ENCODE results near the gene PARD6G.
"Not testable (repeated sequence)": the region's sequence is repeated elsewhere in the genome, so short reads cannot be mapped to it uniquely, and the experiment has no call there.

Gene PARD6G

GRCh38 chr18:80170395-80171053, 76.8 kb downstream of the PARD6G start:
- no peak for DNase-seq

- no peak for DNase-seq
These were observed 77.7 kb downstream of the PARD6G start for GRCh38 chr18:80169607-80170006.

GRCh38 chr18:80168982-80169381, 78.3 kb downstream of the PARD6G start:
- no peak for DNase-seq

GRCh38 chr18:80168346-80168745, 79.0 kb downstream of the PARD6G start:
- no peak for DNase-seq

GRCh38 chr18:80167931-80168330, 79.4 kb downstream of the PARD6G start:
- no peak for DNase-seq

- DNase-seq, result no peak
These were observed 80.0 kb downstream of the PARD6G start for GRCh38 chr18:80167331-80167730.

GRCh38 chr18:80166725-80167124, 80.6 kb downstream of the PARD6G start:
- no peak for DNase-seq

- DNase-seq, result no peak
These were observed 81.1 kb downstream of the PARD6G start for GRCh38 chr18:80166240-80166639.

- DNase-seq, result not testable (repeated sequence)
These were observed 82.5 kb downstream of the PARD6G start for GRCh38 chr18:80164727-80165355.

GRCh38 chr18:80163183-80163582, 84.1 kb downstream of the PARD6G start:
- DNase-seq, result no peak

- DNase-seq, result no peak
These were observed 85.4 kb downstream of the PARD6G start for GRCh38 chr18:80161781-80162417.

- peak; percentile 49 for DNase-seq
These were observed 87.3 kb downstream of the PARD6G start for GRCh38 chr18:80159713-80160636.

- no peak for DNase-seq
These were observed 88.9 kb downstream of the PARD6G start for GRCh38 chr18:80158365-80158764.

- DNase-seq, result peak; percentile 74
These were observed 89.5 kb downstream of the PARD6G start for GRCh38 chr18:80157708-80158343.

- DNase-seq, result no peak
These were observed 93.0 kb downstream of the PARD6G start for GRCh38 chr18:80154293-80154692.

- no peak for DNase-seq
These were observed 97.6 kb downstream of the PARD6G start for GRCh38 chr18:80149667-80150066.

GRCh38 chr18:80148326-80149199, 98.8 kb downstream of the PARD6G start:
- DNase-seq, result no peak

- peak; percentile 59 for DNase-seq
These were observed 99.6 kb downstream of the PARD6G start for GRCh38 chr18:80147418-80148325.

- no peak for DNase-seq
These were observed 100.3 kb downstream of the PARD6G start for GRCh38 chr18:80147037-80147417.

- no peak for DNase-seq
These were observed 102.0 kb downstream of the PARD6G start for GRCh38 chr18:80145196-80145804.
